ENCODE data around the gene ZNF747. TPM values are rescaled to one million over a fixed set of nuclear protein-coding genes. Genes with fewer than 3 reads are reported as not detected.

Gene ZNF747
- total RNA-seq, 1 experiment from 2014 or later: 12.3 TPM

DNA sequence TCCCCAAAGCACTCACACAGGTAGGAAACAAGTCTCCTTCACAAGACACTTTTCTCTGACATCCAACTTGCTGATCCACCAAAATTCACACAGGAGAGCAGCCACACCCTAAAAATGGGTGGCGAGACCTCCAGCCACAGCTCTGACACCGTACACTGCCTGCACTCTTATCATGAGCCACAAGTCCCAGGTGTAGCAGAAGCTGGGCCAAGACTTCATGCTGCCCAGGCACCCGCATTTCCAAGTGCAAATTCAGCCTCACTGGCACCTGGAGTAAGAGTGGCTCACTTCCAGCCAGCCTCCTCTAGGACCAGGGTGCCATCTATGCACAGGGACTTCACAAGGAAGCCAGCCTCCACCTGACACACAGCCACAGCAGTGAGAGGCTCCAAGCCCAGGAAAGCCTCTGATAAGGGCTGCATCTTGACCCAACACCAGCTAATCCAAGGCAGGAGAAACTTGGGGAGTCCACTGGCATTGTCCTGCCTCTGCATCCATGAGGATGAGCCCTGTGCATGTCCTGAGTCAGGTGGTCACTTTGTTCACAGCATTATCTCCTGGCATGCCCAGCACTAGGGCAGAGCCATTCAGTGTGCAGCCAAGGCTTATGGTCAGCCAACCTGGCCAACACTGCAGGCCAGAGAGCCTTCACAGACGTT is 5.7 kb downstream of the ZNF747 start:
- Mint-ChIP-seq H3K36me3 (ENCODE audit: insufficient read depth, unreplicated experiment) (peaks cover 64% of the 10 kb centered on the region), H3K27ac (ENCODE audit: unreplicated experiment) (no peak overlapping the region), H3K9me3 (ENCODE audit: low read depth, unreplicated experiment) (no peaks in the 10 kb centered on the region), H3K27me3 (ENCODE audit: unreplicated experiment) (no peaks in the 10 kb centered on the region), H3K4me1 (ENCODE audit: low read depth, unreplicated experiment) (peaks cover 26% of the 10 kb centered on the region), H3K4me3 (ENCODE audit: low read depth, unreplicated experiment) (no peak overlapping the region)
- BruUV-seq (replicated peaks): no TSS peak
- TF ChIP-seq, protein P1, sequence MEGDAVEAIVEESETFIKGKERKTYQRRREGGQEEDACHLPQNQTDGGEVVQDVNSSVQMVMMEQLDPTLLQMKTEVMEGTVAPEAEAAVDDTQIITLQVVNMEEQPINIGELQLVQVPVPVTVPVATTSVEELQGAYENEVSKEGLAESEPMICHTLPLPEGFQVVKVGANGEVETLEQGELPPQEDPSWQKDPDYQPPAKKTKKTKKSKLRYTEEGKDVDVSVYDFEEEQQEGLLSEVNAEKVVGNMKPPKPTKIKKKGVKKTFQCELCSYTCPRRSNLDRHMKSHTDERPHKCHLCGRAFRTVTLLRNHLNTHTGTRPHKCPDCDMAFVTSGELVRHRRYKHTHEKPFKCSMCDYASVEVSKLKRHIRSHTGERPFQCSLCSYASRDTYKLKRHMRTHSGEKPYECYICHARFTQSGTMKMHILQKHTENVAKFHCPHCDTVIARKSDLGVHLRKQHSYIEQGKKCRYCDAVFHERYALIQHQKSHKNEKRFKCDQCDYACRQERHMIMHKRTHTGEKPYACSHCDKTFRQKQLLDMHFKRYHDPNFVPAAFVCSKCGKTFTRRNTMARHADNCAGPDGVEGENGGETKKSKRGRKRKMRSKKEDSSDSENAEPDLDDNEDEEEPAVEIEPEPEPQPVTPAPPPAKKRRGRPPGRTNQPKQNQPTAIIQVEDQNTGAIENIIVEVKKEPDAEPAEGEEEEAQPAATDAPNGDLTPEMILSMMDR (IDR thresholded peaks at IDR 0.05; ENCODE audit: unreplicated experiment): no peak
- no peak for DNase-seq
- CTCF ChIA-PET: interaction anchor here (0.6 kb wide), 2 partner anchors 28 to 56 kb away, joined by 3 read pairs; no protein-coding TSS in a partner anchor
- intact Hi-C loops (cut with micrococcal nuclease; ENCODE audit: unreplicated experiment): loop anchor here (5.0 kb wide), 1 partner anchor 82 kb away; the partner anchor contains the start of gene SEPHS2

DNA sequence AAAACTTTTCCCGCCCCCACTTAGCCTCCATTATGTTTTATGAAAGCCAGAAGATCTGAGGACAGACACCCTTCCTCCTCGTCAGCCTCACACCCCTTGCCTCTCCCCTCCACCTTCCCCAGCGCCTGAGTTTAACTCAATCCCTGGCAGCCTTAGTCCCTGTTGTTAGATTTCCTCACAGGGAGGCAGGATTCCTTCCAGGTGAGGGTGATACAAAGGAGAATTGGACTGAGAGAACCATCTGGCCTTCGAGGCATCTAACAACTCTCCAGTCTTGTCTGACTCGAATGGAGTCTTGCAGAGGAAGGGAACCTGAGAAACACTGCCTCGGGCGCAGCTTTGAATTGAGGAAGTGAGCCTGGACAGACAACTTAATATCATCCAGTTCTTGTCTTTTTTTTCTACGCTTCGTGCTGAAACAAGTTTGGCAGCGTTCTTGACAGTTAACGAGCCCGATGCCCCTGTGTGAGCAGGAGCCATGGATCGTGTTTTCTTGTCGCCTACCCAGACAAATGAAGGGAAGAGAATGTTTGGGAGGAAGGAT is 7.0 kb downstream of the ZNF747 start:
- TF ChIP-seq, protein P1 (IDR thresholded peaks at IDR 0.05; ENCODE audit: unreplicated experiment): no peak
- BruUV-seq (replicated peaks): TSS peak; percentile 87
- intact Hi-C loops (cut with micrococcal nuclease; ENCODE audit: unreplicated experiment): loop anchor here (5.0 kb wide), 1 partner anchor 80 kb away; the partner anchor contains the start of gene SEPHS2
- H3K27me3 Mint-ChIP-seq (ENCODE audit: unreplicated experiment): no peaks in the 10 kb centered on the region
- H3K9me3 Mint-ChIP-seq (ENCODE audit: low read depth, unreplicated experiment): no peaks in the 10 kb centered on the region
- H3K36me3 Mint-ChIP-seq (ENCODE audit: insufficient read depth, unreplicated experiment): peaks cover 57% of the 10 kb centered on the region
- peaks cover 20% of the 10 kb centered on the region for H3K4me1 Mint-ChIP-seq (ENCODE audit: low read depth, unreplicated experiment)
- DNase-seq: no peak
- peak overlapping the region; percentile 83 for H3K4me3 Mint-ChIP-seq (ENCODE audit: low read depth, unreplicated experiment)
- peak overlapping the region; percentile 76 for H3K27ac Mint-ChIP-seq (ENCODE audit: unreplicated experiment)
- CTCF ChIA-PET: interaction anchor here (0.7 to 1.1 kb wide), 4 partner anchors 71 to 278 kb away, joined by 3 to 14 read pairs (median 4); partner anchors contain the start of gene DCTPP1

DNA sequence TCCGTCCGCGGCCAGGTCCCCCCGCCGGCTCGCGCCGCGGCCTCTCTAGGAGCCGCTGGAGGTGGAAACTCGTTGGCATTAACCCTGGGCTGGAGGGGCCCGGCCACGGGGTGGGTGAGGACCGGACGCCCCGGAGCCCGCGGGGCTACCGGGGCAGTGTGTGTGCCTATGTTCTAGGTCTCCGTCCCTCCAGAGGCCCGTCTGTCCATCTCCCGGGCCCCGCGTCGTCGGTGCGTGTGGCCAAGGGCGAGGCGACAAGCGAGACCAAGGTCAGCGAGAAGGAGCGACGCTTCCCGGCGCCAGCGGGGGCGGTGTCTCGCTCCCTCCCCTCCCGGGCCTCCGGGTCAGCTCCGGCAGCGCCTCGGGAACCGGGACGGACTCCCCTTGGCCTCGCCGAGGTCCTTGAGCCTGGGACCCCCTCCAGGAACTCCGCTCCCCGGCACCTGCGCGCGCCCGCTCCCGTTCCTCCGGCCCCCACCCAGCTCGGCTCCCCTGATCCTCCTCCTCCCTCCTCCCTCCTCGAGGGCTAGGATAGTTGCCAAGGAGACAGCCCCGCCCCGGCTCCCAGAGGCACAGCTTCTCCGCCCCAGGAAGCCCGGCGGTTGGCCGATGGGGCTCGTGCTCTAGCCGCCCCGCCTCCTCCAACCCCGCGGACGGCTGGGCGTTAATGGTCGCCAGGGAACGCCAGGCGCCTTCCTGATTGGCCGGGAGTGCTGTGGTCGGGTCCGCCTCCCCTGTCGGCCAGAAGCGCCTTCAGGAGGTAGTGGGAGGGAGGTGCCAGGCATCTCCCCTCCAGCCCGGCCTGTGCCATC is 7.6 kb downstream of the ZNF747 start:
- peak; percentile 99 for DNase-seq
- Mint-ChIP-seq H3K36me3 (ENCODE audit: insufficient read depth, unreplicated experiment) (peaks cover 56% of the 10 kb centered on the region), H3K27me3 (ENCODE audit: unreplicated experiment) (no peaks in the 10 kb centered on the region), H3K4me3 (ENCODE audit: low read depth, unreplicated experiment) (peak overlapping the region; percentile 83), H3K4me1 (ENCODE audit: low read depth, unreplicated experiment) (peaks cover 26% of the 10 kb centered on the region), H3K9me3 (ENCODE audit: low read depth, unreplicated experiment) (no peaks in the 10 kb centered on the region), H3K27ac (ENCODE audit: unreplicated experiment) (peak overlapping the region; percentile 76)
- CTCF ChIA-PET: interaction anchor here (0.6 to 1.1 kb wide), 8 partner anchors 8 to 279 kb away, joined by 3 to 14 read pairs (median 4); partner anchors contain the start of gene DCTPP1
- intact Hi-C loops (cut with micrococcal nuclease; ENCODE audit: unreplicated experiment): loop anchor here (5.0 kb wide), 1 partner anchor 80 kb away; the partner anchor contains the start of gene SEPHS2
- no TSS peak for BruUV-seq (replicated peaks)
- TF ChIP-seq, protein P1 (IDR thresholded peaks at IDR 0.05; ENCODE audit: unreplicated experiment): peak; percentile 47

DNA sequence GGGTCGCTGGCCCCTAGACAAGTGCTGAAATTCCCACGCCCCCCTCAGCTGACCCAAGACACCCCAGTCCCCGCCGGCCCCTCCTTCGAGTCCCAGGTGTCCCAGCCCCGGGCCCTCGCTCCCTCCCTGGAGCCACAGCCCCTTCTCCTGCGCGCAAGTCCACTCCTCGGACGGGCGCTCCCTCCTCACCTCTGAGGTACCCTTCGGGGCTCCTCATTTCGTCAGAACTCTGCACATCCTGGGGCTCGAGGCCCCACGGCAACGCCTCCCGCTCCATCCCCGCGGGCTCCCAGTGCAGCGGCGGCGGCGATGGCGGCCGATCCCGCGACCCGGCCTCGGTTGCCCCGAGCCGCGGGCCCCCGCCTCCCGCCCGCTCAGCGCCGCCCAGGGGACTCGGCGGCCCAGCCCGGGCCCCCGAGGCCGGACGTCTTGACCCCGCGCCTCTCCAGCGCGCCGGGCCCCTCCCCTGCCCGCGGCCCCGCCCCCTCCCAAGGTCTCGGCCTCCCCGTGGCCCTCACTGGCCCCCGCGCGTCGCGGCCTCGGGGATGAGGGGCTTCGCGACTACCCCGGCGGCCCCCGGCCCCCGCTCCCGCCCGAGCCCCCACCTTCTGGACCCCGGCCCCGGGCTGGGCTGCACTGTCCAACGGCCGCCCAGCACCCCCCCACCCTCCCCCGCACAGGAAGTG is 8.4 kb downstream of the ZNF747 start, which contains the start of gene ZNF768:
ZNF768 (minus strand) TSS at position 430 of the 686 bp plus-strand sequence; CDS start at position 277, 153 bp downstream.
- Mint-ChIP-seq H3K9me3 (ENCODE audit: low read depth, unreplicated experiment) (no peaks in the 10 kb centered on the region), H3K4me3 (ENCODE audit: low read depth, unreplicated experiment) (peak within 1 kb of the TSS; percentile 83), H3K27ac (ENCODE audit: unreplicated experiment) (peak within 1 kb of the TSS; percentile 76), H3K4me1 (ENCODE audit: low read depth, unreplicated experiment) (peaks cover 30% of the 10 kb centered on the region), H3K27me3 (ENCODE audit: unreplicated experiment) (no peaks in the 10 kb centered on the region), H3K36me3 (ENCODE audit: insufficient read depth, unreplicated experiment) (peaks cover 48% of the 10 kb centered on the region)
- TF ChIP-seq, protein P1 (IDR thresholded peaks at IDR 0.05; ENCODE audit: unreplicated experiment): no peak
- DNase-seq: peak; percentile 64
- CTCF ChIA-PET: interaction anchor here (0.6 to 1.2 kb wide), 7 partner anchors 9 to 117 kb away, joined by 3 to 14 read pairs (median 3); partner anchors contain the start of gene DCTPP1
- intact Hi-C loops (cut with micrococcal nuclease; ENCODE audit: unreplicated experiment): loop anchor here (5.0 kb wide), 1 partner anchor 79 kb away; the partner anchor contains the start of gene SEPHS2
- BruUV-seq (replicated peaks): no TSS peak

Data from Calu3 (cell line).